Activated effector memory CD4-positive, alpha-beta T cell treated with anti-CD3 and anti-CD28 coated beads, Interleukin-2, amount 50 U/mL, for 16 hours (primary cell): ENCODE measurements around the gene FGF7.
"Not testable (repeated sequence)": the region's sequence is repeated elsewhere in the genome, so short reads cannot be mapped to it uniquely, and the experiment has no call there.

ENCODE experiments used
- DNase-seq: peaks from one replicate; pipeline ENCODE4 v3.0.0-alpha.2; 2020

FGF7 gene, protein sequence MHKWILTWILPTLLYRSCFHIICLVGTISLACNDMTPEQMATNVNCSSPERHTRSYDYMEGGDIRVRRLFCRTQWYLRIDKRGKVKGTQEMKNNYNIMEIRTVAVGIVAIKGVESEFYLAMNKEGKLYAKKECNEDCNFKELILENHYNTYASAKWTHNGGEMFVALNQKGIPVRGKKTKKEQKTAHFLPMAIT

DNA sequence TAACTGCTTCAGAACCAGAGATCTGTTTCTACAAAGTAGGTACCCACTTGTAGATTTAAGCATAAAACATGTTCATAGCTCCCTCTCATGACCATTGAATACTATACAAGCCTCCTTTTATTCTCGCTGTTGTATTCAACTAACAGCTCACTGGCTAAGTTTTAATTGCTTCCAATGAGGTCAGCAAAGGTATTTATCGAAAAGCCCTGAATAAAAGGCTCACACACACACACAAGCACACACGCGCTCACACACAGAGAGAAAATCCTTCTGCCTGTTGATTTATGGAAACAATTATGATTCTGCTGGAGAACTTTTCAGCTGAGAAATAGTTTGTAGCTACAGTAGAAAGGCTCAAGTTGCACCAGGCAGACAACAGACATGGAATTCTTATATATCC lies at the start of gene FGF7:
FGF7 (plus strand) TSS at position 222 of the 400 bp plus-strand sequence. CDS start 1,056 bp downstream, outside the sequence.
- no peak for DNase-seq

DNA sequence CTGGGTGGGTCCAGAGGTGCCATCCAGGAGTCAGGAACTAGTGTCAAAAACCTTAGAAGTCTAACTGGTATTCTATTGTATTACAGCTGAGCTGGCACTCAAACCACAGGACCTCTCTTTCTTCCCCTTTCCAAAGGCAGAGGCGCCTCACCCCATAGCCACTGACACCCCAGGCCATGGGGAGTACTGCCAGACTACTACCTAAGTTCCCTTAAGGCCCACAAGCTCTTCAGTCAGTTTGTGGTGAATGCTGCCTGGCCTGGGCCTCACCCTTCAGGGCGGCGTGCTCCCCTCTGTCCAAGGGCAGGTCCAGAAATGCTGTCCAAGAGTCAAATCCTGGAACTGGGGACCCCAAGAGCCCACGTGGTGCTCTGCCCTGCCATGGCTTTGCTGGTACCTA lies 43.0 kb upstream of the FGF7 start:
- no peak for DNase-seq

DNA sequence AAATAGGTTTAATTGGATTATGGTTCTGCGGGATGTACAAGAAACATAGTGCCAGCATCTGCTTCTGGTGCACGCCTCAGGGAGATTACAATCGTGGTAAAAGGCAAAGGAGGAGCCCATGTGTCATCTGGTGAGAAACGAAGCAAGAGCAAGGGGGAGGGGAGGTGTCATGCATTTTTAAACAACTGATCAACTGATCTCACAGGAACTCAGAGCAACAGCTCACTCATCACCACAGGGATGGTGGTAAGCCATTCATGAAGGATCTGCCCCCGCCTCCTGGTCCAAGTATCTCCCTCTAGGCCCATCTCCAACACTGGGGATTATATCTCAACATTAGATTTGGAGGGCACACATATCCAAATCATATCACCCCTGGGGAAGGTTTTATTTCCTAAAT lies 42.1 kb upstream of the FGF7 start:
- no peak for DNase-seq

DNA sequence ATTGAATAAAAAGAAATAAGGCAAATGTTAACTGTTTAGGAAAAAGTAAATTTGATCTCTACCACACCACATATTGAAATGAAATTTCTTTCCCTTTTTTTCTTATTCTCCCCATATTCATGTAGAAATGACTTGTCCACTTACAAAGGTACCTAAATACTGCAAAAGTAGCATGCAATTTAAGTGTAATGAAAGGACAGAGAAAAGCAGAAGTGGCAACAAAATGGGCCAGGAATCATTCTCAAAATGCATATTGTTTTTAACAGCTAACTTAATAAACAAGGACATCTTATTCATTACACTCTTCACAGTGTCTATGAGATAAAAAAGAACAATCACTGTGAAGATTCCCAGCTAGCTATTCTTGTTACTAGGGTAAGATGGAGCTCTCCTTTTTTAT lies 40.6 kb upstream of the FGF7 start:
- DNase-seq = no peak

DNA sequence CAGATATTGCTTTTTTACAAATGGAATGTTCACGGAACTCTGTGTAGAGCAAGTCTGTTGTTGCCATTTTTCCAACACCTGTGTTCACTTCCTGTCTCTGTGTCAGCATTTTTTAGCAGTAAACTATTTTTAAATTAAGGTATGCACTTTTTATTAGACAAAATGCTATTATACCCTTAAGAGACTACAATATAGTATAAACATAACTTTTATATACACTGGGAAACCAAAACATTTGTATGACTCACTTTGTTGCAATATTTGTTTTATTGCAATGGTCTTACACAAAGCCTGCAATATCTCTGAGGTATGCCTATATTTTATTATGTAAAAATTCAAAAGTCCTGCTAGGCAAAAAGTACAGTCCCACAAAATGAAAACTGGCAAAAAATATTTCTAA lies 39.8 kb upstream of the FGF7 start:
- DNase-seq = no peak

DNA sequence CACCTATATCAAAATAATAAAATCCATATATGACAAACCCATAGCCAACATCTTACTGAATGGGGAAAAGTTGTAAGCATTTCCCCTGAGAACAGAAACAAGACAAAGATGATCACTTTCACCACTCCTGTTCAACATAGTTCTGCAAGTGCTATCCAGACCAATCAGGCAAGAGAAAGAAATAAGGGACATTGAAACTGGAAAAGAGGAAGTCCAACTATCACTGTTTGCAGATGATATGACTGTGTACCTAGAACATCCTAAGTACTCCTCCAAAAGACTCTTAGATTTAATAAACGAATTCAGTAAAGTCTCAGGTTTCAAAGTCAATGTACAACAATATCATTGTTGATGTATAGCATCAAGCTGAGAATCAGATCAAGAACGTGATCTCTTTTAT lies 35.6 kb upstream of the FGF7 start:
- DNase-seq = no peak

DNA sequence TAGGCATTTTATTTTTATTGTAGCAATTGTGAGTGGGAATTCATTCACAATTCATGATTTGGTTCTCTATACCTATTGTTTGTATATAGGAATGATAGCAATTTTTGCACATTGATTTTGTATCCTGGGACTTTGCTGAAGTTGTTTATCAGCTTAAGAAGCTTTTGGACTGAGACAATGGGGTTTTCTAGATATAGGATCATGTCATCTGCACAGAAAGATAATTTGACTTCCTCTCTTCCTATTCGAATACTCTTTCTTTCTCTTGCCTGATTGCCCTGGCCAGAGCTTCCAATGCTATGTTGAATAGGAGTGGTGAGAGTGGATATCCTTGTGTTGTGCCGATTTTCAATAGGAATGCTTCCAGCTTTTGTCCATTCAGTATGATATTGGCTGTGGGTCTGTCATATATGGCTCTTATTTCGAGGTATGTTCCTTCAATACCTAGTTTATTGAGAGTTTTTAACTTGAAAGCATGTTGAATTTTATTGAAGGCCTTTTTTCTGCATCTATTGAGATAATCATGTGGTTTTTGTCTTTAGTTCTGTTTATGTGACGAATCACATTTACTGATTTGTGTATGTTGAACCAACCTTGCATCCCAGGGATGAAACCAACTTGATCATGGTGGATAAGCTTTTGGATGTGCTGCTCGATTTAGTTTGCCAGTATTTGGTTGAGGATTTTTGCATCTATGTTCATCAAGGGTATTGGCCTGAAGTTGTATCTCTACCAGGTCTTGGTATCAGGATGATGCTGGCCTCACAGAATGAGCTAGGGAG lies 20.3 kb upstream of the FGF7 start:
- DNase-seq = not testable (repeated sequence)

DNA sequence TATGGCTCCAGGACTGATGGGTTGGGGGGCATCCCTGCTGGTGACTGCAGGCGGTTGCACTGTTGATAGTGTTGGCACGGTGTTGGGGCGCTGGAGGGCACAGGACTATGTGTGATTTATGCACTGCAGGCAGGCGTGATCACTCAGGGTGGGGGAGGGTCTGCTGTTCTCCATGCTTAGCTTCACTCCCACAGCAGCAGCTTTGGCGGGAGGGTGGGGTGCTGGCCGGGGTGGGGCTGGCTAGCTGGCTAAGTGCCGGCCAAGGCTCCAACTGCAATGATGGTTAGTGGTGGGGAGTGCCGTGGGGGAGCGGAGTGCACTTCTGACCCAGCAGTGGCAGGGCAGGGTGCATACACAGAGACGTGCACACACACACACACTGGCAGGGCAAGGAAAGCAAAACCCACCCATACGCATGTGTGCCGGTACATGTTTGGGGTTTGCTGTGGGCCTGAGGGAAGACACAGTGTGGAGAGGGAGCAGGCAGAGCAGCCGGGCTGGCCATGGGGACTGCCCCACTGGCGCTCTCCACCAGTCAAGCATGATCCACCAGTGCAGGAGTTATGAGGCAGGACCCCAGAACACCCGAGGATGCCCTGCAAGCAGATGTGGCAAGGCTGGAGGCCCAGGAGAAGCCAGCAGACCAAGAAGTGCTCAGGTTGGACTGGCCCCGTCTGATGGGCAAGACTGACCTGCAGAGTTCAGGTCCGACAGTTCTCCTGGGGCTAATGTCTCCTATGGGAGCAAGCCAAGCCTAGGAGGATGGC lies 16.5 kb upstream of the FGF7 start:
- DNase-seq = no peak

DNA sequence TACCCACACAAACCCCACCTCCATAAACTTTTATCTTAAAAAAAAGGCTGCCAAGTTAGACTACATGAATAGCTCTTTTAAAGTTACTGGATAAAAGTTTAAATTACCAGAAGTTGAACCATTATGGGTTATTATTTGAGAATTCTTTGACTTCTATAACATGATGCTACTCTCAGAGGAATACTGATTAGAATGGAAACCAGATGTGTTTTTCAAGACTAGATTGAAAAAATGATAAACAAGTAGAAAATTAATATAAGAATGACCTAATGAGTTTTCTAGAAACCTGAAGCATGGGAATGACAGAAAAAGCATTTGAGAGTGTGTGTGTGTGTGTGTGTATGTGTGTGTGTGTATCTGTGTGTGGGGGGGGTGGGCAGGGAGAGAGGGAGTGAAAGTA lies 12.4 kb upstream of the FGF7 start:
- no peak for DNase-seq

DNA sequence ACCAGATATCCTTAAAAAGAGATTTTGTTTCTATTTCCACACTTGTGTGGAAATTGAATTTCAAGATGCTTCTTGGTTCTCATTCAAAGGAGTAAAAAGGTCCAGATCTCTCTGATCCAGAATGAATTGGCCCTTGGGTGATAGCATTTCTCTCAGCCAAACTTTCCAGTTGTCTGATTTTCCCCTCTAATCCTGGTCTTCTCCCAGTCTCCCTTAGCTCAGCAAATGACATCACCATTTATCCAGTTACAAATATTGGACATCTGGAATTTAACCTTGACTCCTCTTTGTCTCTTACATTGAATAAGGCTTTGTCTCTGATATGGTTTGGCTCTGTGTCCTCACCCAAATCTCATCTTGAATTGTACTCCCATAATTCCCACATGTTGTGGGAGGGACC lies 10.2 kb upstream of the FGF7 start:
- DNase-seq = no peak

DNA sequence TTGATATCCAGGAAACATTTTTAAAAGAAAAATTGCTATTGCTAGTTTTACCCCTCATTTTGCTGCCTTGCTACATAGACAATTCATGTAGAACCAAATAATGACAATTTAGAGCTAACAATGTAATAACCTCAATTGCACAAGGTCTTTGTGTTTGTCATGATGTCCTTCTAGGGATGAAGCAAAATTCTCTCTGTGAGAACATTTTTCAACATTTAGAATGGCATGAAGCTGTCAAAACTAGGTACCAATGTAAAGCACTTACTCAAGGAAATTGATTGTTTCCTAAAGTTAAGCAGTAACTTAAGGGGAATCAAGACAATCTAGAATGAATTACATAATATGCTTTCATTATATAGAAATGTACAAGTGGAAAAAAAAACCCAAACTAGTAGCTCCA lies 7.9 kb upstream of the FGF7 start:
- no peak for DNase-seq

DNA sequence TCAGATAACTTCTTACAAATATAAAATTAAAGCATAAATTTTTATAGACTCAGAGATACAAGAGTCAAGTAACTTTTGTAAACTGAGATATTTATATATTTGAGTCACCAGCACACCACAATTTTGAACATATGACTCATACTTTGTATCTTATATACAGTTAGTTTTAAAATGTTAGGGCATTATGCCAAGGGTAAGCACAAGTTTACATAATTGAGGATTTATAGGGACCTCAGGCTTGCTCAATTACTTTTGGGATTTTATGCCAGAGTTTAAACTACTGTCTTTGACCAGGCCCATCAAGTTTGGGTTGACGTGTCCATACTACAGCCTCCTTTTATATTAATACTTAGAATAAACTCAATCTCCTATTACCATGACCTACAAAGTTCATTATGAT lies 7.4 kb upstream of the FGF7 start:
- no peak for DNase-seq

DNA sequence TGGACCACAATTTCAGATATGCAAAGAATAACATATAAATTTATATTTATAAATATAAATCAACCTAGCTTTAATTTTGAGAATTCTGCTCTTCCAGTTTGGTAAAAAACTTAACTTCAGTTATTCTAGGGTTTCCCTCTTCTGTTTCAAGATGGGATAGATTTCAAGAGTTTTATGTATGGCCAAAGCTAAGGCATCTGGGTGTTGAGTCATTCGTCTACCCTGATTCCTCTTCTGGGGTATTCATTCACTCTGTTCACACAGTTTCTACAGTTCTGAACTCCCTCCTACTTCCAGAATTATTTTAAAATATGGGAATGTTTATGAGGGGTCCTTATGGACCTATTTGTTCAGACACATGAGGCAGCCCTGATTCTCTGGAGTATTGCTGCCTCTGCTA lies 4.2 kb upstream of the FGF7 start:
- DNase-seq = no peak

DNA sequence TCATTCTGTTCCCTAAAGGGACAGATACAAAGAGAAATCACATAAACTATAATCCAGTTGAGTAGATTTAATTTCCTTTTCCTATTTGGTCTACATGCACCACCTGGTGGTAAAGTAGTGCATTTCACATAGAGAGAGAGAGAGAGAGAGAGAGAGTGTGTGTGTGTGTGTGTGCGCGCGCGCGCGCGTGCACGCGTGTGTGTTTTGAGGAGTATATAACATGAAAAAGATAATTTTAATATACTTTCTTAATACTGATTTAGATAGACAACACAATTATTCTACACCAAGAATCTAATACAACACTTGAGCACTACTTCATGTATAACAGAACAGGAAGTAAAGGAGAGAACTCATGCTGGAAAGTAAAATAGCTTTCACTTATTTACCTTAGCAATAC lies 1.1 kb upstream of the FGF7 start:
- DNase-seq = peak; percentile 69

DNA sequence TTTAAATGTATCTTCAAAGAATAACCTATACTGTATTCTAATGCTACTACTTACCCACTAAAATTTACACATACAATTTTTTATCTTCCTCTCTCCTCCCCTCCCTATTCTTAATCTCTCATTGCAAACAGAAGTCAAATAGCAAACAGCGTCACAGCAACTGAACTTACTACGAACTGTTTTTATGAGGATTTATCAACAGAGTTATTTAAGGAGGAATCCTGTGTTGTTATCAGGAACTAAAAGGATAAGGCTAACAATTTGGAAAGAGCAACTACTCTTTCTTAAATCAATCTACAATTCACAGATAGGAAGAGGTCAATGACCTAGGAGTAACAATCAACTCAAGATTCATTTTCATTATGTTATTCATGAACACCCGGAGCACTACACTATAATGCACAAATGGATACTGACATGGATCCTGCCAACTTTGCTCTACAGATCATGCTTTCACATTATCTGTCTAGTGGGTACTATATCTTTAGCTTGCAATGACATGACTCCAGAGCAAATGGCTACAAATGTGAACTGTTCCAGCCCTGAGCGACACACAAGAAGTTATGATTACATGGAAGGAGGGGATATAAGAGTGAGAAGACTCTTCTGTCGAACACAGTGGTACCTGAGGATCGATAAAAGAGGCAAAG lies 984 bp downstream of the FGF7 start:
- no peak for DNase-seq

DNA sequence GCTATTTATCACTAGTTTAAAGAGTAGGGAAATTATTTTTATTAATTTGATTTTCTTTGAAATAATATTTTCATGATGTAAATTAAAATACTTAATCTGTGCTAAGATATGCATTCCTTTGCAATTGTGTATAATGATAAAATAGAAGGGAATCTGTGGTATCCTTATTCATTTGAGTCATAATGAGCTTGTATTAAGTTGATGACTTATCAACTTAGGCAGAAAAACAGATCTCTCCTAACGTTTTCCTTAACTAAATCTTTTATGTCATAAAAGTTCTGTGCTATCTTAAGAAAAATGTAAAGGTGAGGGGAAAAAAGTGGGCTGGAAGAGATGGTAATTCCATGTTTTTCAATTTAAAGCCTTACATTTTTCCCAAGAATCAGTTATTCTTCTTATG lies 1.9 kb downstream of the FGF7 start:
- DNase-seq = no peak

DNA sequence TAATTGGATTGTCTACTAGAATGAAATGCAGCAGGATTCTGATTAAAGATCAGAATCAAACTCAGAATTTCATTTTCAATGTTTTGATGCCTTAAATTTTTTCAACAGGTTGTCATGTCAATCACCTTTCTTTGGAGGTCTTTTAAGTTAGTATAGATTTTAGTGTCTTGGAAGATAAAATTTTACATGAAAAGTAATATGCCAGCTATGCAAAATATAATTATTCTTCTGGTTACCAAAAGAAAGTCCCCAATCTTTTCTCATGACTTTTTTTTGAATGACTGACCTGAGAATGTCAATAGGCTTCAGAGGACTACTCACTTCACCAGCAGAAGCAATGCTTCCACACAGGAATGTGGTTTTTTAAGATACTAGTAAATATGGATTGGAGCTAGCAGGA lies 4.3 kb downstream of the FGF7 start:
- DNase-seq = no peak

DNA sequence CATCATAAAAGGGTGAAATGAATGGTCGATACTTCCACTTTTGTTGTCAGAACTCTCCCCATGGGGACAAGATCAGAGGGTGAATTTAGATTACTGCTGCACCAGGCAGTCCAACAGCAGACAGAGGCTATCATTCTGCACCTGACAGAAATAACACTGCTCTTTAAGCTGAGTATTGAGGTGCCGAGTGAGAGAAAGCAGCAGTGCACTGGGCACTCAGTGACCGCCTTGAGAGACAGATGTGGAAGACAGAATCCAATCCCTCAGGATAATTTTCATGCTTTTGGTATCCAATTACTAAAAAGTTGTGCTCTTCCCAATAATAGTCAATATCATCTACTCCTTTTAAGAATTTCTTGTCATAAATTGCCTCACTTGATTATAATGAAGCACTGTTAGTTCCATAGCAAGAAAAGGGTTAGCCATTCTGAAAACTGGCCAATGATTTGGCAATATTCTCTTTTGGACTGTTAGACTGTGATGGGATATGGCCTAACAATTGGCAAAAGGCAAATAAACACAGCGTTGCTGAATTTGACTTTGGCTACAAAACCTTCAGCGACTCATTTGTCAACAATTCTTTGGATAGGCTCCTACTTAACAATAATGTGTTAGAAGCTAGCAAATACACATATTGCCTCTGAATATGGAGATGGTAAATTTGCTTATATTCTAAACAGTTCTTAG lies 5.5 kb downstream of the FGF7 start:
- DNase-seq = no peak

DNA sequence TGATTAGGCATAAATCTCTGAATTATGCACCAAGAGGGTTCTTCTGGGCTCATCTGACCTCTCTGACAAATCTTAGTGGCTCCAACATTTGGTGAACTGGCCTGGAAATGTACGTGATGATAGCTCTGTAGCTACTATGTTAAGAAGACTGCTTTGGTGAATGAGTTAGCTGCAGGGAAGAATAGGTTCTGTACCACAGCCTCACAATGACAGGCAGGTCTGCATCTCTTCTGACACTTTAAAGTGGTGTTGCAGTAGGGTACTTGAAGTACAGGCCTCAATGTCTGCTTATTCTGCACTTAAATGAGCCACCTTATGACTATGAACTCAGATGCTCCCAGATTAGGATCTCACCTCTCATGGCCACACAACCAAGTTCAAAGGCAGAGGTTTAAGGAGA lies 7.0 kb downstream of the FGF7 start:
- DNase-seq = no peak

DNA sequence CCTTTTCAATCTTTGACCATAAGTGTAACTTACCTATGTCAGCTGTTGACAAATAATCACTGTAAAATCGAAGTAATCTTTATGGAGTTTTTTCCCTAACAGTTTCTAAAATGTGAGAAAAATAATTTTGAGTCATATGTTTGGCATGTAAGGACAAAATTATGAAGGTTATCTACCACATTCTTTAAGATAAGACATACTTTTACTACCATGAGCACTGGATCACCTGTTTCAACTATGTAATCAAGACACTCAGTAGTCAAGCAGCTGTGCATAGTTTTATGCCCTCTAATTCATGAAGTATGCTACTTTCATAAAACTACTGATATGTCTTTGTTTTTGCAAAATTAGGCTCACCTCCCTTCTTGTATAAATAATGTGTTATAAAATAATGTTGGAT lies 12.1 kb downstream of the FGF7 start:
- no peak for DNase-seq

DNA sequence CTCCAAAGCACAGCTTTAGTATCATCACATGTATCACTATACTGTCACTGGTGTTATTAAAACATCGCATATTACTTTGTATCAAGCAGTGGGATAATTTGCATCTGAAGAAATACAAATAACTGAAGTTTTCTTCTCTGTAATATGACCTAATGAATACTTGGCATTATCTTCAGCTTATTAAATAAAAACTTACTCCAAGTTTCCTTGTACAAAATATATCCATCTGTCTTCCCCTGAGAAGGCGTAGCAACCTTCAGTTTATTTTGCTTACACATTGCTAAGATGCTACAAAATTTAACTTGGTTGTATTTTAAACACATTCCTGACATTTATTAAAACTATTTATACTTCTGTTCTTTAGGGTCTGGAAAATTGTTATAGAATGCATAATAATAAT lies 13.7 kb downstream of the FGF7 start:
- DNase-seq = no peak

DNA sequence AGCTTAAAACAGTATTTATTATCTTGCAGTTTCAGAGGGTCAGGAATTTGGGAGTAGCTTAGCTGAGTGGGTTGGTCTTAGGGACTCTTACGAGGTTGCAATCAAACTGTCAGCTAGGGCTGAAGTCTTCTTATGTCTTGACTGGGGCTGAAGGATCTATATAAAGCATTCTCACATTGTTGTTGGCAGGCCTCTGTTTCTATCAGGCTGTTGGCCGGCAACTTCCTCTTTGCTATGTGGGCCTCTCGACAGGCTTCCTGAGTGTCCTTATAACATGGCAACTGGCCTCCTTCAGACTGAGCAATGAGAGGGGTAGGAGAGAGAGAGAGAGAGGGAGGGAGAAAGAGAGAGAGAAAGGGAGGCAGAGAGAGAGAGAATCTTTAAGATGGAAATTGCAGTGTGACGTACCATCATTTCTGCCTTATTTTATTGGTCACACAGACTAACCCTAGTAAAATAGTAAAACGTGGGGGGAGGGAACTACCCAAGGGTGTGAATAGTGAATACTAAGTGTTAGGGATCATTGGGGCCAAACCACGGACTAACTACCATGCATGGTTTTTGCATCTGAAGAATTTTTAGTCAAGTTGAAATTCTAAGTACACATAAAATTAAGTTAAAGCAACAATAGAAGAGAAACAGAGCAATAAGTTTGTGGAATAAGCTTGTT lies 16.1 kb downstream of the FGF7 start:
- DNase-seq = no peak
